ENCODE measurements around the gene NTRK3.

- TF ChIP-seq POLR2A (IDR thresholded peaks at IDR 0.05; ENCODE audit: low read depth, low read length), result no peak
- TF ChIP-seq POLR2AphosphoS5 (IDR thresholded peaks at IDR 0.05; ENCODE audit: insufficient read depth, low read depth, low read length), result no peak
Observed at GRCh38 chr15:88022716-88023115, 233.8 kb downstream of the NTRK3 start.

Data from endothelial cell of umbilical vein (primary cell).